Astrocyte (in vitro differentiated cells and primary cell): ENCODE results near the gene CCR5AS.

ENCODE experiments used
- DNase-seq: peaks from one replicate; pipeline ENCODE4 v3.0.0-alpha.2; 2010; ENCODE audit warnings: low read depth
- FAIRE-seq: peaks from 2 replicates; lab custom pipeline; 2011; peaks lifted over from hg19 to GRCh38; lab: Jason Lieb, UNC
- H2AFZ ChIP-seq: 2 replicates; pipeline ENCODE4 v1.6.0; 2012; ENCODE audit warnings: low read depth, low read length, inconsistent platforms
- H3K27ac ChIP-seq: 2 replicates; pipeline ENCODE4 v1.5.1; 2011; ENCODE audit warnings: low read depth, low read length, inconsistent platforms
- H3K27me3 ChIP-seq: 2 replicates; pipeline ENCODE4 v1.6.0; 2011; ENCODE audit warnings: low read length, inconsistent platforms; ENCODE audit not compliant: insufficient read depth
- H3K36me3 ChIP-seq: 2 replicates; pipeline ENCODE4 v1.5.1; 2011; ENCODE audit warnings: low read length, inconsistent platforms; ENCODE audit not compliant: insufficient read depth
- H3K4me1 ChIP-seq: 2 replicates; pipeline ENCODE4 v1.5.1; 2011; ENCODE audit warnings: low read length, inconsistent platforms; ENCODE audit not compliant: insufficient read depth
- H3K4me2 ChIP-seq: 2 replicates; pipeline ENCODE4 v1.6.0; 2012; ENCODE audit warnings: low read length, inconsistent platforms
- H3K4me3 ChIP-seq: 2 replicates; pipeline ENCODE4 v1.5.1; 2011; ENCODE audit warnings: low read depth, mild to moderate bottlenecking, low read length, inconsistent platforms; ENCODE audit not compliant: insufficient read depth
- H3K79me2 ChIP-seq: 2 replicates; pipeline ENCODE4 v1.6.0; 2012; ENCODE audit warnings: mild to moderate bottlenecking, low read length, inconsistent platforms; ENCODE audit not compliant: insufficient read depth
- H3K9ac ChIP-seq: 2 replicates; pipeline ENCODE4 v1.6.0; 2012; ENCODE audit warnings: mild to moderate bottlenecking, low read length, inconsistent platforms
- H3K9me3 ChIP-seq: 2 replicates; pipeline ENCODE4 v1.5.1; 2012; ENCODE audit warnings: low read depth, mild to moderate bottlenecking, low read length, inconsistent platforms; ENCODE audit not compliant: insufficient read depth
- H4K20me1 ChIP-seq: 2 replicates; pipeline ENCODE4 v1.6.0; 2012; ENCODE audit warnings: low read length, inconsistent platforms; ENCODE audit not compliant: insufficient read depth
- H3K27ac Mint-ChIP-seq: one replicate; pipeline ENCODE4 v1.8.0; 2021; ENCODE audit warnings: mild to moderate bottlenecking, mixed read lengths; ENCODE audit not compliant: unreplicated experiment
- H3K27me3 Mint-ChIP-seq: one replicate; pipeline ENCODE4 v1.8.0; 2021; ENCODE audit warnings: low read depth, mixed read lengths; ENCODE audit not compliant: unreplicated experiment
- H3K36me3 Mint-ChIP-seq: one replicate; pipeline ENCODE4 v1.8.0; 2021; ENCODE audit warnings: low read depth, mixed read lengths; ENCODE audit not compliant: unreplicated experiment
- H3K4me1 Mint-ChIP-seq: one replicate; pipeline ENCODE4 v1.8.0; 2021; ENCODE audit warnings: low read depth, mixed read lengths; ENCODE audit not compliant: unreplicated experiment
- H3K4me3 Mint-ChIP-seq: one replicate; pipeline ENCODE4 v1.8.0; 2021; ENCODE audit warnings: mild to moderate bottlenecking, moderate library complexity, mixed read lengths; ENCODE audit not compliant: unreplicated experiment
- H3K9me3 Mint-ChIP-seq: one replicate; pipeline ENCODE4 v1.8.0; 2021; ENCODE audit warnings: mild to moderate bottlenecking, mixed read lengths; ENCODE audit not compliant: unreplicated experiment
- CTCF ChIP-seq: IDR thresholded peaks from 2 replicates; pipeline ENCODE4 v1.5.1; 2011; ENCODE audit warnings: low read depth, mild to moderate bottlenecking, inconsistent platforms, low read length, moderate library complexity; ENCODE audit not compliant: insufficient read depth
- EZH2 ChIP-seq: IDR thresholded peaks from 2 replicates; pipeline ENCODE4 v1.6.1; 2012; ENCODE audit warnings: mild to moderate bottlenecking, low read length, inconsistent platforms; ENCODE audit not compliant: insufficient read depth

The CCR5AS gene

DNA sequence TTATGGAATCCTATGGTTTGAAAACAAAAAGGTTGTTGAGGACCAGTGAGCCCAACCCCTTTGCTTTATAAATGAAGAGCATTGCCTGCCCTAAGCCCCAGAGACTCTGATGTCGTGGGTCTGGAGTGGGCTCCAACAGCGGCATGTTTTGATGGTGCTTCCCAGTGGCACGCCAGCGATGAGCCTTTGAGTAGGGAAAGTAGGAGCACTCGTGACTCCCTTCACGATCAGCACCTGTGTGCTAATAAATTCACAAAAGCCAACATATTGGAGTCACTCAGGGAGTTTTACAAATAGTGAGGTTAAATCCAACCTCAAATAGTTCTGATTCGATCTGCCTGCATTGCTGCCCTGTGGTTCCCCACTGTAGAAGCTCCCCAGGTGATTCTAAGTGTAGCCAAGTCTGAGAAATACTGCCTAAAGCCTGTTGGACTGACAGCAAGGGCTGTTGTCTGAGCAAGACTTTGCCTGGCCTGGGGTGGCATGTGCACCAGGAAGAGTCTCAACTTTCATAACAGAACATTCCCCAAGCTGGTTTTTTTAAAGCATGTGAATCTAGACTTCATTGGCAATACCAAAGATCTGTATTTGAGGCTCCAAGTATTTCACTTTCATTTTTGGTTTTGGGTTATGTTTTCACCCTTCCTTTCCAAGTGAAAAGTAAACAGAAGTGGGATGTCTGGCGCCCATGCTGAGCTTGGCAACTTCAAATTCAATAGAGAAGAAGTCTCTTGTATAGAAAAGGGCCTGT is 26.2 kb downstream of the CCR5AS start:
- H3K27me3 Mint-ChIP-seq, result peaks cover 6% of the 10 kb centered on the region
- no peaks in the 10 kb centered on the region for H3K36me3 ChIP-seq
- no peaks in the 10 kb centered on the region for H3K79me2 ChIP-seq
- no peaks in the 10 kb centered on the region for H3K4me1 ChIP-seq
- no peak for FAIRE-seq
- no peak overlapping the region for H3K4me3 ChIP-seq
- H3K27ac ChIP-seq, result no peak overlapping the region
- no peak overlapping the region for H3K4me2 ChIP-seq
- peaks cover 29% of the 10 kb centered on the region for H3K27me3 ChIP-seq
- no peaks in the 10 kb centered on the region for H3K9me3 Mint-ChIP-seq
- H3K36me3 Mint-ChIP-seq, result no peaks in the 10 kb centered on the region
- H3K9me3 ChIP-seq, result no peaks in the 10 kb centered on the region
- no peak for TF ChIP-seq EZH2
- no peak for TF ChIP-seq CTCF
- no peak overlapping the region for H3K9ac ChIP-seq
- no peak overlapping the region for H3K4me3 Mint-ChIP-seq
- no peaks in the 10 kb centered on the region for H4K20me1 ChIP-seq
- peaks cover 10% of the 10 kb centered on the region for H3K4me1 Mint-ChIP-seq
- no peak for DNase-seq
- no peak overlapping the region for H3K27ac Mint-ChIP-seq
- no peak overlapping the region for H2AFZ ChIP-seq

- Histone ChIP-seq H3K79me2 (no peaks in the 10 kb centered on the region), H3K4me1 (no peaks in the 10 kb centered on the region), H4K20me1 (no peaks in the 10 kb centered on the region), H3K27ac (no peak overlapping the region), H3K36me3 (no peaks in the 10 kb centered on the region), H3K27me3 (peaks cover 44% of the 10 kb centered on the region), H3K4me3 (no peak overlapping the region), H3K9ac (no peak overlapping the region), H3K9me3 (no peaks in the 10 kb centered on the region), H3K4me2 (no peak overlapping the region), H2AFZ (no peak overlapping the region)
- H3K27me3 Mint-ChIP-seq, result peaks cover 20% of the 10 kb centered on the region
- TF ChIP-seq CTCF (peak; percentile 69), EZH2 (no peak)
- DNase-seq, result peak; percentile 17
- FAIRE-seq, result no peak
- H3K36me3 Mint-ChIP-seq, result no peaks in the 10 kb centered on the region
- H3K9me3 Mint-ChIP-seq, result no peaks in the 10 kb centered on the region
- peaks cover 4% of the 10 kb centered on the region for H3K4me1 Mint-ChIP-seq
- H3K4me3 Mint-ChIP-seq, result no peak overlapping the region
- H3K27ac Mint-ChIP-seq, result no peak overlapping the region
Measured at GRCh38 chr3:46378426-46378942, 28.4 kb downstream of the CCR5AS start.

DNA sequence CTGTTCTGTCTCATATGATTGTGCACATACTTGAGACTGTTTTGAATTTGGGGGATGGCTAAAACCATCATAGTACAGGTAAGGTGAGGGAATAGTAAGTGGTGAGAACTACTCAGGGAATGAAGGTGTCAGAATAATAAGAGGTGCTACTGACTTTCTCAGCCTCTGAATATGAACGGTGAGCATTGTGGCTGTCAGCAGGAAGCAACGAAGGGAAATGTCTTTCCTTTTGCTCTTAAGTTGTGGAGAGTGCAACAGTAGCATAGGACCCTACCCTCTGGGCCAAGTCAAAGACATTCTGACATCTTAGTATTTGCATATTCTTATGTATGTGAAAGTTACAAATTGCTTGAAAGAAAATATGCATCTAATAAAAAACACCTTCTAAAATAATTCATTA is 31.1 kb downstream of the CCR5AS start:
- Histone ChIP-seq H3K9ac (no peak overlapping the region), H2AFZ (no peak overlapping the region), H3K9me3 (no peaks in the 10 kb centered on the region), H3K4me3 (no peak overlapping the region), H3K27me3 (peaks cover 50% of the 10 kb centered on the region), H3K79me2 (no peaks in the 10 kb centered on the region), H3K4me2 (no peak overlapping the region), H3K4me1 (no peaks in the 10 kb centered on the region), H4K20me1 (no peaks in the 10 kb centered on the region), H3K27ac (no peak overlapping the region), H3K36me3 (no peaks in the 10 kb centered on the region)
- Mint-ChIP-seq H3K4me1 (peaks cover 5% of the 10 kb centered on the region), H3K4me3 (no peak overlapping the region), H3K27ac (no peak overlapping the region), H3K27me3 (peaks cover 30% of the 10 kb centered on the region), H3K9me3 (no peaks in the 10 kb centered on the region), H3K36me3 (no peaks in the 10 kb centered on the region)
- DNase-seq (no peak), FAIRE-seq (no peak)
- no peak for TF ChIP-seq CTCF
- no peak for TF ChIP-seq EZH2
